GM23338 (cell line): ENCODE data around the gene ZNF691. TPM values are rescaled to one million over a fixed set of nuclear protein-coding genes. Genes with fewer than 3 reads are reported as not detected.

Experiments used
- ATAC-seq: fragments of 200-7000 bp; cut with Tn5 transposase; 3 replicates; pipeline ENCODE4 v1.9.1; 2020
- DNase-seq: peaks from one replicate; pipeline ENCODE4 v3.0.0-alpha.2; 2015; ENCODE audit warnings: low spot score
- H2AFZ ChIP-seq: fragments of 200-600 bp; sonication (generic); 2 replicates; pipeline ENCODE4 v1.8.0; 2016; ENCODE audit warnings: antibody characterized with exemption, mild to moderate bottlenecking, moderate library complexity
- H3F3A ChIP-seq: fragments of 200-600 bp; sonication (generic); replicated peaks from 2 replicates; pipeline ENCODE4 v1.8.0; 2017; ENCODE audit warnings: antibody characterized with exemption, mixed run types, low read depth
- H3K27ac ChIP-seq: fragments of 200-600 bp; sonication (generic); 2 replicates; pipeline ENCODE4 v1.6.1; 2016; ENCODE audit warnings: low read depth
- H3K27me3 ChIP-seq: fragments of 200-600 bp; sonication (generic); 2 replicates; pipeline ENCODE4 v1.8.0; 2016; ENCODE audit warnings: mild to moderate bottlenecking, mixed run types, moderate library complexity; ENCODE audit not compliant: insufficient read depth
- H3K36me3 ChIP-seq: fragments of 200-600 bp; sonication (generic); 2 replicates; pipeline ENCODE4 v1.8.0; 2016; ENCODE audit warnings: mild to moderate bottlenecking; ENCODE audit not compliant: insufficient read depth
- H3K4me1 ChIP-seq: fragments of 200-600 bp; sonication (generic); 2 replicates; pipeline ENCODE4 v1.8.0; 2016; ENCODE audit warnings: mild to moderate bottlenecking, moderate library complexity; ENCODE audit not compliant: insufficient read depth
- H3K4me2 ChIP-seq: fragments of 200-600 bp; sonication (generic); 2 replicates; pipeline ENCODE4 v1.7.1; 2017; ENCODE audit warnings: mixed run types
- H3K4me3 ChIP-seq: fragments of 200-600 bp; sonication (generic); 2 replicates; pipeline ENCODE4 v1.6.1; 2016; ENCODE audit warnings: mixed run types
- H3K79me2 ChIP-seq: fragments of 200-600 bp; sonication (generic); replicated peaks from 2 replicates; pipeline ENCODE4 v1.8.0; 2017; ENCODE audit warnings: mild to moderate bottlenecking; ENCODE audit not compliant: insufficient read depth
- H3K9me2 ChIP-seq: fragments of 200-600 bp; sonication (generic); 2 replicates; pipeline ENCODE4 v1.8.0; 2017; ENCODE audit not compliant: insufficient read depth
- H4K20me1 ChIP-seq: fragments of 200-600 bp; sonication (generic); replicated peaks from 2 replicates; pipeline ENCODE4 v1.8.0; 2017; ENCODE audit warnings: mild to moderate bottlenecking; ENCODE audit not compliant: insufficient read depth
- H3K27ac Mint-ChIP-seq: 2 replicates; pipeline ENCODE4 v1.8.0; 2020; ENCODE audit warnings: inconsistent platforms, mild to moderate bottlenecking, moderate library complexity, mixed read lengths
- H3K27me3 Mint-ChIP-seq: 3 replicates; pipeline ENCODE4 v1.8.0; 2022; ENCODE audit warnings: low read depth, mild to moderate bottlenecking, moderate library complexity, mixed read lengths, inconsistent platforms; ENCODE audit not compliant: insufficient read depth, poor library complexity
- H3K36me3 Mint-ChIP-seq: 3 replicates; pipeline ENCODE4 v1.8.0; 2021; ENCODE audit warnings: low read depth, mild to moderate bottlenecking, inconsistent platforms, moderate library complexity, mixed read lengths
- H3K4me1 Mint-ChIP-seq: 3 replicates; pipeline ENCODE4 v1.8.0; 2020; ENCODE audit warnings: mild to moderate bottlenecking, inconsistent platforms, mixed read lengths
- H3K4me3 Mint-ChIP-seq: 3 replicates; pipeline ENCODE4 v1.8.0; 2021; ENCODE audit warnings: moderate library complexity, mild to moderate bottlenecking, inconsistent platforms, mixed read lengths
- H3K9me3 Mint-ChIP-seq: 3 replicates; pipeline ENCODE4 v1.8.0; 2020; ENCODE audit warnings: moderate library complexity, mild to moderate bottlenecking, inconsistent platforms, mixed read lengths
- CREB1 ChIP-seq: fragments of 250-450 bp; sonication (Bioruptor Pico); IDR thresholded peaks from 2 replicates; pipeline ENCODE4 v1.5.0; 2020; ENCODE audit warnings: low read depth, mild to moderate bottlenecking, moderate library complexity
- CTCF ChIP-seq, 2 experiments: fragments of 200-600 bp in 1 of 2; sonication (generic) in 1 of 2; conservative IDR thresholded peaks; 2 replicates each; pipeline versions ENCODE4 v1.5.1 to v1.6.1; 2016 to 2017; ENCODE audit warnings: antibody characterized with exemption in 2 of 2, low read depth in 2 of 2, mild to moderate bottlenecking in 2 of 2, moderate library complexity in 1 of 2
- ETS1 ChIP-seq: IDR thresholded peaks from 2 replicates; pipeline ENCODE4 v1.6.1; 2016; ENCODE audit warnings: antibody characterized with exemption
- EZH2 ChIP-seq: fragments of 200-600 bp; sonication (generic); IDR thresholded peaks from one replicate; pipeline ENCODE4 v1.8.0; 2017; ENCODE audit warnings: antibody characterized with exemption, mild to moderate bottlenecking, low read depth; ENCODE audit not compliant: unreplicated experiment
- EZH2phosphoT487 ChIP-seq: fragments of 200-600 bp; sonication (generic); IDR thresholded peaks from one replicate; pipeline ENCODE4 v1.8.1; 2018; ENCODE audit warnings: antibody characterized with exemption; ENCODE audit not compliant: unreplicated experiment
- JUNB ChIP-seq: IDR thresholded peaks from one replicate; pipeline ENCODE4 v1.6.1; 2016; ENCODE audit warnings: antibody characterized with exemption; ENCODE audit not compliant: unreplicated experiment
- NANOG ChIP-seq: IDR thresholded peaks from 2 replicates; pipeline ENCODE4 v1.6.1; 2016; ENCODE audit warnings: antibody characterized with exemption, borderline replicate concordance
- POLR2AphosphoS5 ChIP-seq: IDR thresholded peaks from 2 replicates; pipeline ENCODE4 v1.6.1; 2016; ENCODE audit warnings: antibody characterized with exemption, low read depth
- REST ChIP-seq: IDR thresholded peaks from one replicate; pipeline ENCODE4 v1.6.1; 2018; ENCODE audit warnings: antibody characterized with exemption; ENCODE audit not compliant: unreplicated experiment
- STAT1 ChIP-seq: IDR thresholded peaks from one replicate; pipeline ENCODE4 v1.6.1; 2016; ENCODE audit warnings: antibody characterized with exemption; ENCODE audit not compliant: unreplicated experiment
- ZNF114 ChIP-seq: fragments of 250-450 bp; sonication (Bioruptor Pico); IDR thresholded peaks from 2 replicates; pipeline ENCODE4 v1.5.0; 2020; ENCODE audit warnings: mild to moderate bottlenecking, moderate library complexity
- ZNF331 ChIP-seq: fragments of 250-450 bp; sonication (Bioruptor Pico); IDR thresholded peaks from 2 replicates; pipeline ENCODE4 v1.5.0; 2020; ENCODE audit warnings: low read depth, mild to moderate bottlenecking, moderate library complexity
- ZNF462 ChIP-seq: fragments of 250-450 bp; sonication (Bioruptor Pico); IDR thresholded peaks from 2 replicates; pipeline ENCODE4 v1.5.0; 2020; ENCODE audit warnings: mild to moderate bottlenecking, moderate library complexity
- polyA plus RNA-seq: library from polyadenylated mRNA; unstranded; fragments of >200 nt; fragmentation: Nextera tagmentation; extraction: Ambion mirVana; gene quantifications from 2 replicates; pipeline ENCODE4 v1.2.1, GENCODE V29; 2016
- total RNA-seq: library from RNA; depleted of rRNA; stranded (reverse); fragments of >200 nt; shearing (Covaris generic); gene quantifications from 2 replicates; pipeline ENCODE4 v1.2.3, GENCODE V29; 2014

The ZNF691 gene
- total and polyA plus RNA-seq, 2 experiments from 2014 or later: 21.3 to 27.7 TPM

GRCh38 chr1:42831273-42831672, 15.1 kb upstream of the ZNF691 start:
- no peaks in the 10 kb centered on the region for H3K4me1 ChIP-seq
- DNase-seq (no peak), ATAC-seq (no peak)
- peaks cover 14% of the 10 kb centered on the region for H3K27me3 Mint-ChIP-seq
- no peaks in the 10 kb centered on the region for H3F3A ChIP-seq
- no peaks in the 10 kb centered on the region for H3K9me2 ChIP-seq
- H3K4me2 ChIP-seq: no peak overlapping the region
- H3K79me2 ChIP-seq: no peaks in the 10 kb centered on the region
- no peaks in the 10 kb centered on the region for H3K9me3 Mint-ChIP-seq
- no peaks in the 10 kb centered on the region for H3K36me3 ChIP-seq
- H3K4me1 Mint-ChIP-seq: no peaks in the 10 kb centered on the region
- H3K36me3 Mint-ChIP-seq: no peaks in the 10 kb centered on the region
- no peaks in the 10 kb centered on the region for H3K27me3 ChIP-seq
- TF ChIP-seq STAT1: no peak
- TF ChIP-seq ETS1: no peak
- TF ChIP-seq JUNB: no peak
- TF ChIP-seq ZNF114 (CRISPR knock-in tag): no peak
- TF ChIP-seq REST: no peak
- TF ChIP-seq CREB1: no peak
- TF ChIP-seq EZH2: no peak
- TF ChIP-seq NANOG: no peak
- no peak for TF ChIP-seq ZNF331 (CRISPR knock-in tag)
- TF ChIP-seq ZNF462 (CRISPR knock-in tag): no peak
- no peak for TF ChIP-seq CTCF (conservative IDR thresholded peaks at IDR 0.05; ENCODE audit: low read depth in 2 of 2)
- TF ChIP-seq POLR2AphosphoS5: no peak
- no peak for TF ChIP-seq EZH2phosphoT487
- no peaks in the 10 kb centered on the region; the same call in 1 of the 2 replicates for H4K20me1 ChIP-seq
- H3K27ac Mint-ChIP-seq: no peak overlapping the region
- no peak overlapping the region for H3K4me3 ChIP-seq
- H3K4me3 Mint-ChIP-seq: no peak overlapping the region
- no peak overlapping the region for H3K27ac ChIP-seq
- H2AFZ ChIP-seq: no peak overlapping the region
